Sigmoid colon (tissue), 7 donors: ENCODE measurements around the gene MTUS2. TPM values are rescaled to one million over a fixed set of nuclear protein-coding genes. Genes with fewer than 3 reads are reported as not detected.

Experiments used
- DNase-seq: peaks from one replicate; pipeline ENCODE4 v3.0.0-alpha.2; 2019
- H3K27ac ChIP-seq, 4 donors: fragments of 200-600 bp; sonication (generic); one replicate each; pipeline ENCODE4 v1.5.1; 2016 to 2019; ENCODE audit warnings: mild to moderate bottlenecking in 1 of 4
- H3K27me3 ChIP-seq, 3 donors: fragments of 200-600 bp; sonication (generic); one replicate each; pipeline ENCODE4 v1.5.1; 2019; ENCODE audit warnings: mild to moderate bottlenecking in 1 of 3
- H3K36me3 ChIP-seq, 4 donors: fragments of 200-600 bp; sonication (generic); one replicate each; pipeline ENCODE4 v1.5.1; 2016 to 2019
- H3K4me1 ChIP-seq, 4 donors: fragments of 200-600 bp; sonication (generic); one replicate each; pipeline ENCODE4 v1.5.1; 2017 to 2019
- H3K4me3 ChIP-seq, 4 donors: fragments of 200-600 bp; sonication (generic); one replicate each; pipeline ENCODE4 v1.5.1; 2017 to 2019; ENCODE audit warnings: mild to moderate bottlenecking in 2 of 4, moderate library complexity in 1 of 4
- H3K9me3 ChIP-seq, 4 donors: fragments of 200-600 bp in 3 of 4; sonication (generic) in 3 of 4; one replicate each; pipeline versions ENCODE4 v1.5.1 to v1.6.1; 2013 to 2019
- EP300 ChIP-seq, 4 donors: sonication (generic); formaldehyde crosslinking; IDR thresholded peaks; one replicate each; pipeline ENCODE4 v1.6.1; 2017; ENCODE audit warnings: antibody characterized with exemption in 4 of 4
- POLR2A ChIP-seq, 2 donors: fragments of 450-650 bp; IDR thresholded peaks; one replicate each; pipeline ENCODE4 v1.6.1; 2016; ENCODE audit warnings: antibody characterized with exemption in 2 of 2, mild to moderate bottlenecking in 2 of 2, moderate library complexity in 2 of 2
- POLR2AphosphoS5 ChIP-seq, 4 donors: sonication (generic); formaldehyde crosslinking; IDR thresholded peaks; one replicate each; pipeline ENCODE4 v1.6.1; 2017; ENCODE audit warnings: antibody characterized with exemption in 4 of 4
- WGBS, 2 donors: extraction: QIAGEN DNeasy Blood & Tissue Kit; methylation state at CpG; one replicate each; pipeline ENCODE4 v1.1.7; 2013; 5-methylcytosine and 5-hydroxymethylcytosine counted together
- intact Hi-C: fragments of 100-400 bp; cut with DNase I; formaldehyde crosslinking; loops from one replicate; pipeline ENCODE4 v1.15.1; 2023
- polyA plus RNA-seq, 3 donors: library from polyadenylated mRNA; stranded (reverse); fragments of 200-250 nt; gene quantifications; one replicate each; pipeline ENCODE4 v1.2.3, GENCODE V29; 2013
- total RNA-seq, 4 donors: library from RNA; depleted of rRNA; stranded (reverse); fragments of >200 nt; gene quantifications; one replicate each; pipeline ENCODE4 v1.1.0, GENCODE V29; 2016
- TF ChIP-seq, protein P1 (sequence below), 4 experiments: fragments of 450-650 bp in 3 of 4; fragments of 200-600 bp in 1 of 4; IDR thresholded peaks; one replicate each; pipeline ENCODE4 v1.5.1; 2016 to 2019; ENCODE audit warnings: antibody characterized with exemption in 4 of 4, mild to moderate bottlenecking in 3 of 4, moderate library complexity in 2 of 4
- donor health status: healthy with polysubstance abuse.
- donor health status: Bipolar disorder and iron deficiency.
- donor health status: healthy.

Gene MTUS2
- total and polyA plus RNA-seq, 7 donors, result 0.23 to 2.2 (median 0.85) TPM; not detected in 1

DNA sequence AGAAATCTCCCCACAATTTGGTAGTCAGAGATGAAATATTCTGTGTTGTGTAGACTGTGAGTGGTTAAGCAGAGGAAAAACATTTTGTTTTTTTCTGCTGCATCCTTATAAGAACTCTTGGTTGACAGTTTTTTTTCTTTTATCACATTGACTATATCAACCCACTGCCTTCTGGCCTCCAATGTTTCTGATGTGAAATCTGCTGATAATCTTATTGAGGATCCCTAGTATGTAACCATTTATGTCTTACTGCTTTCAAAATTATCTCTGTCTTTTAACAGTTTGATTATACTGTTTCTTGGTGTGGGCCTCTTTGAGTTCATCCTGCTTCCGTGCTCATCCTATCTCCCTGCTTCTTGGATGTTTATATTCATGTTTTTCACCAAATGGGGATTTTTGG is 316.9 kb downstream of the MTUS2 start:
- intact Hi-C loops, result no loop called here
- no peak overlapping the region for H3K27ac ChIP-seq
- 88 to 96% methylated on average over 1 of the region's 1 CpG for WGBS, 2 donors

DNA sequence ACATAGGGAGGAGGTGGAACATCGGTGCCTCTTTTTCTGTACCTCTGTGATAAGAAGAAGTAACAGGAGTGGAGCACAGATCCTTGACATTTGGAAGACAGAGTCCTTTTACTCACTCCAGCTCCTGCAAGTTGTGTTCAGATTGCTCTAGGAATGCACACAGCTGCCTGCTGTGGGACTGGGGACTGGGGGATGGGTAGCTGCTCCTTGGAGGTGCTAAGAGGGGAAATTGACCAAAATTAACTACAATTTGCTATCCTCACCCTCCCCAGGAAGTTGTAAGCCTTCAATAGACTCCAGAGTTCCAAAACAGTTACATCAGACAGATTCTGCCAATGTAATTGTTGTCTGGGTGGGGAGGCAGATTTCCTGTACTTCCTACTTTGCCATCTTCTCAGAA is 317.9 kb downstream of the MTUS2 start:
- 90% methylated on average over 1 of the region's 1 CpG for WGBS, 2 donors
- intact Hi-C loops, result no loop called here
- no peaks in the 10 kb centered on the region for H3K36me3 ChIP-seq
- TF ChIP-seq EP300 (IDR thresholded peaks at IDR 0.05) (no peak), POLR2A (IDR thresholded peaks at IDR 0.05) (no peak), POLR2AphosphoS5 (IDR thresholded peaks at IDR 0.05) (no peak)
- TF ChIP-seq, protein P1, sequence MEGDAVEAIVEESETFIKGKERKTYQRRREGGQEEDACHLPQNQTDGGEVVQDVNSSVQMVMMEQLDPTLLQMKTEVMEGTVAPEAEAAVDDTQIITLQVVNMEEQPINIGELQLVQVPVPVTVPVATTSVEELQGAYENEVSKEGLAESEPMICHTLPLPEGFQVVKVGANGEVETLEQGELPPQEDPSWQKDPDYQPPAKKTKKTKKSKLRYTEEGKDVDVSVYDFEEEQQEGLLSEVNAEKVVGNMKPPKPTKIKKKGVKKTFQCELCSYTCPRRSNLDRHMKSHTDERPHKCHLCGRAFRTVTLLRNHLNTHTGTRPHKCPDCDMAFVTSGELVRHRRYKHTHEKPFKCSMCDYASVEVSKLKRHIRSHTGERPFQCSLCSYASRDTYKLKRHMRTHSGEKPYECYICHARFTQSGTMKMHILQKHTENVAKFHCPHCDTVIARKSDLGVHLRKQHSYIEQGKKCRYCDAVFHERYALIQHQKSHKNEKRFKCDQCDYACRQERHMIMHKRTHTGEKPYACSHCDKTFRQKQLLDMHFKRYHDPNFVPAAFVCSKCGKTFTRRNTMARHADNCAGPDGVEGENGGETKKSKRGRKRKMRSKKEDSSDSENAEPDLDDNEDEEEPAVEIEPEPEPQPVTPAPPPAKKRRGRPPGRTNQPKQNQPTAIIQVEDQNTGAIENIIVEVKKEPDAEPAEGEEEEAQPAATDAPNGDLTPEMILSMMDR (IDR thresholded peaks at IDR 0.05), result no peak
- H3K27ac ChIP-seq, result no peak overlapping the region
- no peak overlapping the region for H3K4me3 ChIP-seq
- no peak for DNase-seq
- H3K4me1 ChIP-seq, result peaks cover 0 to 26% (median 16%) of the 10 kb centered on the region in 4 donors
- H3K9me3 ChIP-seq, result peaks cover 0 to 3% (median 0%) of the 10 kb centered on the region in 4 donors
- H3K27me3 ChIP-seq, result no peaks in the 10 kb centered on the region

More for the DNA sequence above, 316.9 kb downstream of the MTUS2 start:
- H3K36me3 ChIP-seq, result no peaks in the 10 kb centered on the region
- TF ChIP-seq, protein P1 (IDR thresholded peaks at IDR 0.05), result no peak
- TF ChIP-seq POLR2AphosphoS5 (IDR thresholded peaks at IDR 0.05) (no peak), POLR2A (IDR thresholded peaks at IDR 0.05) (no peak), EP300 (IDR thresholded peaks at IDR 0.05) (no peak)
- no peaks in the 10 kb centered on the region for H3K27me3 ChIP-seq
- DNase-seq, result no peak
- peaks cover 0 to 26% (median 16%) of the 10 kb centered on the region in 4 donors for H3K4me1 ChIP-seq
- H3K4me3 ChIP-seq, result no peak overlapping the region
- H3K9me3 ChIP-seq, result peaks cover 0 to 3% (median 0%) of the 10 kb centered on the region in 4 donors

GRCh38 chr13:29140277-29140676 is 320.1 kb downstream of the MTUS2 start:
- no peak overlapping the region for H3K4me3 ChIP-seq
- peak overlapping the region; percentile 25 to 82 (median 66) for H3K27ac ChIP-seq
- no peaks in the 10 kb centered on the region for H3K36me3 ChIP-seq
- peaks cover 0 to 3% (median 0%) of the 10 kb centered on the region in 4 donors for H3K9me3 ChIP-seq
- 20 to 52% methylated on average over 4 of the region's 4 CpGs for WGBS, 2 donors
- no peaks in the 10 kb centered on the region for H3K27me3 ChIP-seq
- TF ChIP-seq POLR2A (IDR thresholded peaks at IDR 0.05) (no peak), EP300 (IDR thresholded peaks at IDR 0.05) (peak in 3 of 4 donors; percentile 14 to 92 (median 45)), POLR2AphosphoS5 (IDR thresholded peaks at IDR 0.05) (peak in 3 of 4 donors; percentile 26 to 89 (median 82))
- intact Hi-C loops, result no loop called here
- no peak for DNase-seq
- H3K4me1 ChIP-seq, result peaks cover 0 to 26% (median 16%) of the 10 kb centered on the region in 4 donors

GRCh38 chr13:29143847-29144246 is 323.7 kb downstream of the MTUS2 start:
- no peaks in the 10 kb centered on the region for H3K36me3 ChIP-seq
- H3K4me3 ChIP-seq, result no peak overlapping the region
- no peaks in the 10 kb centered on the region for H3K9me3 ChIP-seq
- no peaks in the 10 kb centered on the region for H3K27me3 ChIP-seq
- H3K27ac ChIP-seq, result no peak overlapping the region
- TF ChIP-seq POLR2A (IDR thresholded peaks at IDR 0.05) (no peak), POLR2AphosphoS5 (IDR thresholded peaks at IDR 0.05) (no peak), EP300 (IDR thresholded peaks at IDR 0.05) (no peak)
- TF ChIP-seq, protein P1 (IDR thresholded peaks at IDR 0.05), result no peak
- 52 to 59% methylated on average over 1 of the region's 1 CpG for WGBS, 2 donors
- DNase-seq, result no peak
- intact Hi-C loops, result no loop called here
- peaks cover 0 to 19% (median 16%) of the 10 kb centered on the region in 4 donors for H3K4me1 ChIP-seq

GRCh38 chr13:29154390-29154789 is 334.3 kb downstream of the MTUS2 start:
- intact Hi-C loops, result no loop called here
- peaks cover 0 to 2% (median under 1%) of the 10 kb centered on the region in 4 donors for H3K9me3 ChIP-seq
- no peaks in the 10 kb centered on the region for H3K4me1 ChIP-seq
- no peak overlapping the region for H3K27ac ChIP-seq
- no peak overlapping the region for H3K4me3 ChIP-seq
- DNase-seq, result no peak
- TF ChIP-seq EP300 (IDR thresholded peaks at IDR 0.05), result no peak
- no peak for TF ChIP-seq POLR2A (IDR thresholded peaks at IDR 0.05)
- TF ChIP-seq, protein P1 (IDR thresholded peaks at IDR 0.05), result no peak
- no peak for TF ChIP-seq POLR2AphosphoS5 (IDR thresholded peaks at IDR 0.05)
- no peaks in the 10 kb centered on the region for H3K27me3 ChIP-seq
- 84 to 89% methylated on average over 2 of the region's 2 CpGs for WGBS, 2 donors
- no peaks in the 10 kb centered on the region for H3K36me3 ChIP-seq
